ENCODE measurements around the gene DUSP10. TPM values are rescaled to one million over a fixed set of nuclear protein-coding genes. Genes with fewer than 3 reads are reported as not detected.

Gene DUSP10
- total RNA-seq, 6 experiments from 2014 or later = 7.7 to 22.3 (median 16.3) TPM

DNA sequence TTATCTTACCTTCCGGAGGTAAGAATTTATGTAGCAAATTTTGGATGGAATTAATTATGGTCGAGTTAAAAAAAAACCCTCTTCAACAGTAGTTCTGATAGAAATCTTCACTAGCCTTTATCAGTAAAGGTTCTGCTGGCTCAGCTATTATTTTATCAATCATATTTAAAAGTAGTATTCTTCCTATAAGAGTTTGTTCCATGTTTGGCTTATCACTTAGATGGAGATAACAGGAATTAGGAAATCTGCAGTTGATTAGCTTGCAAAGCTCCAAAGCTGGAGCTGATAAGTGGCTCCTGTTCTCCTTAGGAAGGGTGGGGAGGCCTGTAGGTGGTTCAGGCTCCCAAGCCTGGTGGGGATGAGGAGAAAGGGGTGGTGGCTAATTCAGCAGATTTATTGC is 31.5 kb upstream of the DUSP10 start:
- intact Hi-C loops (cut with DNase I) = no loop called here
- TF ChIP-seq, protein P1, sequence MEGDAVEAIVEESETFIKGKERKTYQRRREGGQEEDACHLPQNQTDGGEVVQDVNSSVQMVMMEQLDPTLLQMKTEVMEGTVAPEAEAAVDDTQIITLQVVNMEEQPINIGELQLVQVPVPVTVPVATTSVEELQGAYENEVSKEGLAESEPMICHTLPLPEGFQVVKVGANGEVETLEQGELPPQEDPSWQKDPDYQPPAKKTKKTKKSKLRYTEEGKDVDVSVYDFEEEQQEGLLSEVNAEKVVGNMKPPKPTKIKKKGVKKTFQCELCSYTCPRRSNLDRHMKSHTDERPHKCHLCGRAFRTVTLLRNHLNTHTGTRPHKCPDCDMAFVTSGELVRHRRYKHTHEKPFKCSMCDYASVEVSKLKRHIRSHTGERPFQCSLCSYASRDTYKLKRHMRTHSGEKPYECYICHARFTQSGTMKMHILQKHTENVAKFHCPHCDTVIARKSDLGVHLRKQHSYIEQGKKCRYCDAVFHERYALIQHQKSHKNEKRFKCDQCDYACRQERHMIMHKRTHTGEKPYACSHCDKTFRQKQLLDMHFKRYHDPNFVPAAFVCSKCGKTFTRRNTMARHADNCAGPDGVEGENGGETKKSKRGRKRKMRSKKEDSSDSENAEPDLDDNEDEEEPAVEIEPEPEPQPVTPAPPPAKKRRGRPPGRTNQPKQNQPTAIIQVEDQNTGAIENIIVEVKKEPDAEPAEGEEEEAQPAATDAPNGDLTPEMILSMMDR (IDR thresholded peaks at IDR 0.05) = no peak
- TF ChIP-seq POLR2A (IDR thresholded peaks at IDR 0.05) = no peak
- H3K4me3 ChIP-seq = no peak overlapping the region
- H3K9me3 ChIP-seq = no peaks in the 10 kb centered on the region
- ATAC-seq (no peak), DNase-seq (no peak)
- H3K36me3 ChIP-seq = no peaks in the 10 kb centered on the region
- H3K27me3 ChIP-seq = no peaks in the 10 kb centered on the region
- WGBS (ENCODE audit: insufficient coverage, low coverage, low lambda C conversion rate, missing lambda C conversion rate) = 75% methylated on average over 2 of the region's 2 CpGs
- peaks cover 0 to 3% (median 0%) of the 10 kb centered on the region in 4 donors for H3K4me1 ChIP-seq
- no peak overlapping the region for H3K27ac ChIP-seq

DNA sequence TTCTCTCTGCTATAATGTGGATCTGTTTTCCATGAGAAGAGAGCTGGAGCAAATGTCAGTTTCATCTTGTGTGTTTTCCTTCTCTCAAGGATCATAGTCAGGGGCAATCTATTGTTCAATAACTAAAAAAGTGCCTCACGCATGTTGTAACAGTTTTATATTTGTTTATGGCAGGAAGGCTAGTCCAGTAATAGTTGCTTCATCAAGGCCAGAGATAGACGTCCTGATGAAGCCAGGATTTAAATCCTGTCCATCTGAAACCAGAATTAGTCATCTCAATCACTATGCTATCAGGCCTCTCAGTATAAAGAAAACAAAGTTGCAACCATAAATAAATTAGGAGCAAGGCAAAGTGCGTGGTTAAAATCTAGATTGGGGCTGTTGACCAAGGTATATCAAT is 30.2 kb upstream of the DUSP10 start:
- peak in 3 of 4 donors; percentile 50 to 80 (median 51) for ATAC-seq
- DNase-seq = no peak
- H3K9me3 ChIP-seq = no peaks in the 10 kb centered on the region
- 41% methylated on average over 3 of the region's 3 CpGs for WGBS (ENCODE audit: insufficient coverage, low coverage, low lambda C conversion rate, missing lambda C conversion rate)
- H3K36me3 ChIP-seq = no peaks in the 10 kb centered on the region
- intact Hi-C loops (cut with DNase I) = no loop called here
- H3K4me3 ChIP-seq = no peak overlapping the region
- no peaks in the 10 kb centered on the region for H3K27me3 ChIP-seq
- no peak overlapping the region for H3K27ac ChIP-seq
- peaks cover 0 to 3% (median 0%) of the 10 kb centered on the region in 4 donors for H3K4me1 ChIP-seq
- TF ChIP-seq, protein P1 (IDR thresholded peaks at IDR 0.05) = no peak
- TF ChIP-seq POLR2A (IDR thresholded peaks at IDR 0.05) = no peak

DNA sequence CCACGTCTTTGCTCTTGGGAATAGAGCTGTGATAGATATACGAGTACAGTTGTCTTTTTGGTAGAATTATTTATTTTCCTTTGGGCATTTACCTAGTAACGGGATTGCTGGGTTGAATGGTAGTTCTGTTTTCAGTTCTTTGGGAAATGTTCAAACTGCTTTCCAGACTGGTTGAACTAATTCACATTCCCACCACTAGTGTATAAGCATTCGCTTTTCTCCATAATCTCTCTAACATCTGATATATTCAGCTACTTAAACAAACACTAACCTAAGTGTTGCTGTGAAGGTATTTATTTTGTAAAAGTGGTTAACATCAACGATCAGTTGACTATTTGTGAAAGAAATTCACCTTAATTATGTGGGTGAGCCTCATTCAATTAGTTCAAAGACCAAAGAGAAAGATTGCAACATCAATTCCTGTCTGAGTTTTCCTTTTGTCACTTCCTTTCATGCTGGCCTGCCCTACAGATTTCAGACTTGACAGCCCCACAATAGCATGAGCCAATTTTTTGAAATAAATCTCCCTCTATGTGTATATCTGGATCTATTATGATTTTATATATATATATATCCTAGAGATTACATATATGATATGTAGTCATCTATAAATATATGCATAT is 26.7 kb upstream of the DUSP10 start:
- intact Hi-C loops (cut with DNase I) = no loop called here
- Histone ChIP-seq H3K27ac (no peak overlapping the region), H3K36me3 (no peaks in the 10 kb centered on the region), H3K9me3 (no peaks in the 10 kb centered on the region), H3K4me3 (no peak overlapping the region), H3K4me1 (peaks cover 0 to 3% (median 0%) of the 10 kb centered on the region in 4 donors), H3K27me3 (no peaks in the 10 kb centered on the region)
- ATAC-seq (peak in 1 of 4 donors; percentile 55), DNase-seq (no peak)
- WGBS (ENCODE audit: insufficient coverage, low coverage, low lambda C conversion rate, missing lambda C conversion rate) = 76% methylated on average over 5 of the region's 5 CpGs
- TF ChIP-seq POLR2A (IDR thresholded peaks at IDR 0.05) = no peak
- TF ChIP-seq, protein P1 (IDR thresholded peaks at IDR 0.05) = peak in 1 of 4 donors; percentile 46

DNA sequence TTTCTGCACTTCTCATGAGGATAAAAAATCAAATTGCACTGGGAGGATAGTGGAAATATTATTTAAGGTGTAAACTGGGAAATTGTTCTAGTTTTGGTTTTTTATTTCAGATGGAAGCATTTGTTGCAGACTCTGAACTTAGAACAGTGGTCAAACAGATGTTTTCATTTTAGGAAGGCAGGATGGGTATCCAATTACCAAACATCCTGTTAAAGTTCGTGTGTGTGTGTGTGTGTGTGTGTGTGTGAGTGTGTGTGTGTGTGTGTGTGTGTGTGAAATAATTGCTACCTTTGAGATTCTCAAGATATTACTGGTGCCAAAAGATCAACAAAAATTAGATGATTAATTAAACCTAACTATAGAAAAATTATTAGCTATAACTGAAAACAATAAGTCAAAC is 24.3 kb upstream of the DUSP10 start:
- no peaks in the 10 kb centered on the region for H3K9me3 ChIP-seq
- H3K27ac ChIP-seq = no peak overlapping the region
- peaks cover 0 to 3% (median 0%) of the 10 kb centered on the region in 4 donors for H3K4me1 ChIP-seq
- intact Hi-C loops (cut with DNase I) = no loop called here
- no peaks in the 10 kb centered on the region for H3K36me3 ChIP-seq
- 7% methylated on average over 1 of the region's 1 CpG for WGBS (ENCODE audit: insufficient coverage, low coverage, low lambda C conversion rate, missing lambda C conversion rate)
- no peaks in the 10 kb centered on the region for H3K27me3 ChIP-seq
- H3K4me3 ChIP-seq = no peak overlapping the region
- no peak for TF ChIP-seq POLR2A (IDR thresholded peaks at IDR 0.05)
- TF ChIP-seq, protein P1 (IDR thresholded peaks at IDR 0.05) = no peak
- DNase-seq (no peak), ATAC-seq (no peak)
